HG03095 (cell line): ENCODE data around the gene MAPK7.

Experiments
- ATAC-seq: cut with Tn5 transposase; IDR thresholded peaks from one replicate; pipeline ENCODE4 v1.9.1; 2021; ENCODE audit warnings: moderate library complexity; ENCODE audit not compliant: unreplicated experiment

Gene MAPK7

GRCh38 chr17:19414396-19415280, 36.3 kb downstream of the MAPK7 start:
- no peak for ATAC-seq

GRCh38 chr17:19415311-19415710, 37.0 kb downstream of the MAPK7 start:
- no peak for ATAC-seq

DNA sequence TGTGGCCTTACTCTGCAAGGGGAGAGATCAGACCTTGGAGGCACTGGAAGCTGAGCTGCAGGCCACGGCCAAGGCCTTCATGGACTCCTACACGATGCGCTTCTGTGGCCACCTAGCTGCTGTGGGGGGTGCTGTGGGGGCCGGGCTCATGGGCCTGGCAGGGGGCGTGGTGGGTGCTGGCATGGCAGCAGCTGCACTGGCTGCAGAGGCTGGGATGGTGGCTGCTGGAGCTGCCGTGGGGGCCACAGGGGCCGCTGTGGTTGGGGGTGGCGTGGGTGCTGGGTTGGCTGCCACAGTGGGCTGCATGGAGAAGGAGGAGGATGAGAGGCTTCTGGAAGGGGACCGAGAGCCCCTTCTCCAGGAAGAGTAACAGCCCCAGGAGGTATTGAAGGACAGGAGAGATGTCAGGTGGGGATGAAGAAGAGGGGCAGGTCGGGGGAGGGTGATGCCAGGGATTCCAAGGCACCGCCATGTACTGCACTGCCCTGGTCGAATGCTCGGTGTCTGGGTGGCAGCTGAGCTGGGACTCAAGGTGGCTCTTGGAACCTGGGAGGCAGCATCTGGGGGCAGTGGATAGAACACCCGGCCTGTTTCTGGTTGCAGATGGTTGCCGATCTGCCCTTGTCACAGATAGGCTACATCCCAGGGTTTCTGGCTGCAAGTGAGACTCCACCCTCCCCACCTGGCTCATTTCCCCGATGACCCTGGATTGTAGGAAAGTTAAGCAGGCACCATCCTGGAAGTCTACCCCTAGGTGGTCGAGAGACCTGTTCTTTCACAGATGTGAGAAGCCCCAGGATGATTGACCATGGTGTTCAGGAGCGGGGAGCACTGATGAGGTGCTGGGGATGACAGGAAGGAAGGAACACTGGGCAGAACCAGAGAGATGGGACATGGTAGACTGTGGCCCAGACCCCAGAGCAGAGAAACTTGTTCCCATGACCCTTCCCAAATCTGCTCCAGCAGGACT, 37.8 kb downstream of the MAPK7 start:
- ATAC-seq, result no peak

DNA sequence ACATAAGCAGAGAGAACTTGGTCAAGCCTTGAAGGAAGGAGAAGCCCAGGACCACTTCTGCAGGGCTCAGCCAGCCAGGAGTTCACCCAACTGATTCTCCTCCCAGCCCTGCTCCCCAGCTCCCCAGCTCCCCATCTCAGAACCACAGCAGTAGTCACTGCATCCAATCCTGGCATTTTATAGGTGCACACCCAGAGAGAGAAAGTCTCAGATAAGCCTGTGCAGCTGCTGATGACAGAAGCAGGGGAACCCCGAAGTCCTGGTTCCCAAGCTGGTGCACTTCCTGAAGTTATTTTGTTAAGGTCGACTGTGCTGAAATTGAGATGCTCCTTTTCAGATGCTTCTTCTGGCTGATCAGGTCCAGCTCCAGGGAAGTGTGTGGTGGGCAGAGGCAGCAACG, 39.3 kb downstream of the MAPK7 start:
- ATAC-seq, result no peak

DNA sequence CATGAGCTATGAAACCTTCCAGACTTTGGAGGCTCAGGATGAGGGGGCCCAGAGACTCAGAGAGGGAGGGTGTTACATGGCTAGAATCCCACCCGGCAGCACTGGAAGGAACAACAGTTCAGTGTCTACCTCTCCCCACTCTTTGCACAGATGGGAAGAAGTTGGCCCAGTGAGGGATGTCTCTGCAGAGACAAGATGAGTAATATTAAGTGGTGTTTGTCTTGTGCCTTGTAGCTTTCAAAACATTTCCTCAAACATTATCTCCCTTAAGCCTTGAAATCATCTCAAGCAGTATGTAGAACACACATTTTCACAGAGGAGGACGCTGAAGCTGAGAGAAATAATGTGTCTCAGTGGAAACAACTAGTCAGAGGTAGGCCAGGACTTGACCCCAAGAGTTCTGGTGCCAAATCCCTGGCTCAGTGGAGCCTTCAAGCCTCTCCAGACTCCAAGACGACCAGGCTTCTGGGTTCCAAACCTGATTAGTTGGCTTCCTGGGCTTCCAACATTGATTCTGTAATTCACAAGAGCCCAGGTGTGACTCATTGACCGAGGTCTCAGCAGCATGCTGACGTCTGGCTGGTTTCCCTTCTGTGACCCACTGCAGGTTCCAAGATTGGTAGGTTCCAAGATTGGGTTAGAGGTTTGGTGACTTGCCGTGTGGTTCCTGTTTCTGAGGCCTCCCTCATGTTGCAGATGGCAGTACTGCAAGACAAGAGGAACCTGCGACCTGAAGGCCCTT, 40.1 kb downstream of the MAPK7 start:
- ATAC-seq, result no peak

- no peak for ATAC-seq
Observed at GRCh38 chr17:19421219-19421618, 42.9 kb downstream of the MAPK7 start.

GRCh38 chr17:19421926-19422325, 43.6 kb downstream of the MAPK7 start:
- ATAC-seq, result no peak

GRCh38 chr17:19424934-19425868, 46.9 kb downstream of the MAPK7 start:
- ATAC-seq, result no peak

- no peak for ATAC-seq
Observed at GRCh38 chr17:19426631-19427030, 48.3 kb downstream of the MAPK7 start.

DNA sequence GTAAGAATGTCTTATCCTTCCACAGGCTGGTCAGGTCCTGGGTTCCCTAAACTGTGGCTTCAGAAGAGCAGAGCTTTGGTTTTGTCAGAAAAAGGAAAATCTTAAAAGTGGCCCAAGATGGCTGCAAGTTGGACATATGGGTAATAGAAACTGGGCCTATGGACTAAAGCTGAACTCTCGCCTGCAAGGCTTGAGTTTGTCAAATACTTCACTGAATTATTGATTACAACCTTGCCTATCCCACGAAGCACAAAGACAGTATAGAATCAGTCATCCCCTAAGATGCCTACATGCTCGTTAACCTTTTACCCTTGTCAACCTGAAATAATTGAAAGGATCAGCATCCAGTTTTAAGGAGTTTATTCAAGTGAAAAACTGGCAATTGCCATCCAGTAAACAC, 53.4 kb downstream of the MAPK7 start:
- ATAC-seq, result no peak
